ENCODE measurements around the gene AARS1. TPM values are rescaled to one million over a fixed set of nuclear protein-coding genes. Genes with fewer than 3 reads are reported as not detected.

Gene AARS1
- total and polyA plus RNA-seq, 10 of the 15 experiments (the other 5 are each of a cell fraction or from before 2014, with no cell fraction given): 21.5 to 143 (median 96.9) TPM

DNA sequence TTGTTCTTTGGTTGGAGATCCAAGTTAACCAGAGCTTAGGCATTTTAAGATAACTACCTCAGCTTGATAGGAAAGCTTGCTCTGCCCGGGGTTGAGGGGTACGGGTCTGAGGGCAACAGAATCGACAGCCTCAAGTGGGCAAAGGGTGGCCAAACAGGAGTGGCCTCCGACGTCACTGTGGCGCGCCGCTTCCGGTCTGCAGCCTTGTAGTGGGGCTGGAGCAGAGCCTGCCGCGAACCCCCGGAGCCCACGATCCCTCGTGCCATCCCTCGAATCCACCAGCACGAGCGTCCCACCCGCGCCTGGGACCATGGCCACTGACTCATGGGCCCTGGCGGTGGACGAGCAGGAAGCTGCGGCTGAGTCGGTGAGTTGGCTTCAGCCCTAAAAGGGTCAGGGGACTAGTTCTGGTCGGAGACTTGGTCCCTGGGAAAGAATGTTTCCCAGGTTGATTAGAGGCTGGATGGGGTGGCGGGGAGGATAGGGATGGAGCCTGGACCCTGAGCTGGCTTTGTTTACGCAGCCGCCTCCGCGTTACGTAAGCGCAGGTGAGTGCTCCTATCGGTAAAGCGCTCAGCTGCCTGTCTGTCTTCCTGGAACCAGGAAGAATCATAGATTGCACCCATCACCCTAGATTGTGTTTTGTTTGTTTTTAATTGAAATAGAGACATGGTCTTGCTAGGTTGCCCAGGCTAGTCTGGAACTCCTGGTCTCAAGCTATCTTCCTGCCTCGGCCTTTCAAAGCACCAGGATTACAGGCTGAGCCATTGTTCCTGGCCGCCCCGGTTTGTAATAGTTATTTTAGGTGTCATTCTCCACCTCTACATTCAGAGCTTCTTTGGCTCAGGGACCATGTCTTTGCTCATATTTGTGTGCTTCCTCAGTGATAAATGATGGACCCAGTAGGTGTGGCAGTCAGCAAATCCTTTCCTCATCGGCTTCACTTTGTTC lies 10.0 kb upstream of the AARS1 start, which contains the start of gene DDX19B (continued):
- TF ChIP-seq ZBED1 (IDR thresholded peaks at IDR 0.05; ENCODE audit: borderline replicate concordance) (no peak), IKZF2 (IDR thresholded peaks at IDR 0.05) (peak; percentile 42 to 47; a peak in 2 of 4 replicates), CHD2 (IDR thresholded peaks at IDR 0.05; ENCODE audit: borderline replicate concordance, low read depth, low read length) (peak; percentile 56), BCL11A (IDR thresholded peaks at IDR 0.05; ENCODE audit: low read depth, low read length) (no peak), NFXL1 (IDR thresholded peaks at IDR 0.05; ENCODE audit: borderline replicate concordance) (no peak), SREBF1 (IDR thresholded peaks at IDR 0.05; ENCODE audit: low read length) (no peak), CHD4 (IDR thresholded peaks at IDR 0.05) (no peak), LARP7 (IDR thresholded peaks at IDR 0.05) (peak; percentile 39; the same call in 1 of the 2 replicates), JUND (IDR thresholded peaks at IDR 0.05; ENCODE audit: low read depth, low read length) (no peak), ZNF274 (IDR thresholded peaks at IDR 0.05; ENCODE audit: insufficient read depth, insufficient read length) (no peak), BACH1 (IDR thresholded peaks at IDR 0.05; ENCODE audit: borderline replicate concordance) (peak; percentile 79; the same call in 1 of the 2 replicates), ZZZ3 (IDR thresholded peaks at IDR 0.05; ENCODE audit: control insufficient read depth, insufficient read length, low read depth) (no peak)
- TF ChIP-seq, protein P1, sequence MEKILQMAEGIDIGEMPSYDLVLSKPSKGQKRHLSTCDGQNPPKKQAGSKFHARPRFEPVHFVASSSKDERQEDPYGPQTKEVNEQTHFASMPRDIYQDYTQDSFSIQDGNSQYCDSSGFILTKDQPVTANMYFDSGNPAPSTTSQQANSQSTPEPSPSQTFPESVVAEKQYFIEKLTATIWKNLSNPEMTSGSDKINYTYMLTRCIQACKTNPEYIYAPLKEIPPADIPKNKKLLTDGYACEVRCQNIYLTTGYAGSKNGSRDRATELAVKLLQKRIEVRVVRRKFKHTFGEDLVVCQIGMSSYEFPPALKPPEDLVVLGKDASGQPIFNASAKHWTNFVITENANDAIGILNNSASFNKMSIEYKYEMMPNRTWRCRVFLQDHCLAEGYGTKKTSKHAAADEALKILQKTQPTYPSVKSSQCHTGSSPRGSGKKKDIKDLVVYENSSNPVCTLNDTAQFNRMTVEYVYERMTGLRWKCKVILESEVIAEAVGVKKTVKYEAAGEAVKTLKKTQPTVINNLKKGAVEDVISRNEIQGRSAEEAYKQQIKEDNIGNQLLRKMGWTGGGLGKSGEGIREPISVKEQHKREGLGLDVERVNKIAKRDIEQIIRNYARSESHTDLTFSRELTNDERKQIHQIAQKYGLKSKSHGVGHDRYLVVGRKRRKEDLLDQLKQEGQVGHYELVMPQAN (conservative IDR thresholded peaks at IDR 0.05): peak; percentile 85
- TF ChIP-seq, protein P2, sequence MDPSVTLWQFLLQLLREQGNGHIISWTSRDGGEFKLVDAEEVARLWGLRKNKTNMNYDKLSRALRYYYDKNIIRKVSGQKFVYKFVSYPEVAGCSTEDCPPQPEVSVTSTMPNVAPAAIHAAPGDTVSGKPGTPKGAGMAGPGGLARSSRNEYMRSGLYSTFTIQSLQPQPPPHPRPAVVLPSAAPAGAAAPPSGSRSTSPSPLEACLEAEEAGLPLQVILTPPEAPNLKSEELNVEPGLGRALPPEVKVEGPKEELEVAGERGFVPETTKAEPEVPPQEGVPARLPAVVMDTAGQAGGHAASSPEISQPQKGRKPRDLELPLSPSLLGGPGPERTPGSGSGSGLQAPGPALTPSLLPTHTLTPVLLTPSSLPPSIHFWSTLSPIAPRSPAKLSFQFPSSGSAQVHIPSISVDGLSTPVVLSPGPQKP (IDR thresholded peaks at IDR 0.05; ENCODE audit: low read depth, low read length): peak; percentile 97
- TF ChIP-seq, protein P3, sequence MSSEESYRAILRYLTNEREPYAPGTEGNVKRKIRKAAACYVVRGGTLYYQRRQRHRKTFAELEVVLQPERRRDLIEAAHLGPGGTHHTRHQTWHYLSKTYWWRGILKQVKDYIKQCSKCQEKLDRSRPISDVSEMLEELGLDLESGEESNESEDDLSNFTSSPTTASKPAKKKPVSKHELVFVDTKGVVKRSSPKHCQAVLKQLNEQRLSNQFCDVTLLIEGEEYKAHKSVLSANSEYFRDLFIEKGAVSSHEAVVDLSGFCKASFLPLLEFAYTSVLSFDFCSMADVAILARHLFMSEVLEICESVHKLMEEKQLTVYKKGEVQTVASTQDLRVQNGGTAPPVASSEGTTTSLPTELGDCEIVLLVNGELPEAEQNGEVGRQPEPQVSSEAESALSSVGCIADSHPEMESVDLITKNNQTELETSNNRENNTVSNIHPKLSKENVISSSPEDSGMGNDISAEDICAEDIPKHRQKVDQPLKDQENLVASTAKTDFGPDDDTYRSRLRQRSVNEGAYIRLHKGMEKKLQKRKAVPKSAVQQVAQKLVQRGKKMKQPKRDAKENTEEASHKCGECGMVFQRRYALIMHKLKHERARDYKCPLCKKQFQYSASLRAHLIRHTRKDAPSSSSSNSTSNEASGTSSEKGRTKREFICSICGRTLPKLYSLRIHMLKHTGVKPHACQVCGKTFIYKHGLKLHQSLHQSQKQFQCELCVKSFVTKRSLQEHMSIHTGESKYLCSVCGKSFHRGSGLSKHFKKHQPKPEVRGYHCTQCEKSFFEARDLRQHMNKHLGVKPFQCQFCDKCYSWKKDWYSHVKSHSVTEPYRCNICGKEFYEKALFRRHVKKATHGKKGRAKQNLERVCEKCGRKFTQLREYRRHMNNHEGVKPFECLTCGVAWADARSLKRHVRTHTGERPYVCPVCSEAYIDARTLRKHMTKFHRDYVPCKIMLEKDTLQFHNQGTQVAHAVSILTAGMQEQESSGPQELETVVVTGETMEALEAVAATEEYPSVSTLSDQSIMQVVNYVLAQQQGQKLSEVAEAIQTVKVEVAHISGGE (CRISPR knock-in tag; IDR thresholded peaks at IDR 0.05): no peak
- TF ChIP-seq, protein P4, sequence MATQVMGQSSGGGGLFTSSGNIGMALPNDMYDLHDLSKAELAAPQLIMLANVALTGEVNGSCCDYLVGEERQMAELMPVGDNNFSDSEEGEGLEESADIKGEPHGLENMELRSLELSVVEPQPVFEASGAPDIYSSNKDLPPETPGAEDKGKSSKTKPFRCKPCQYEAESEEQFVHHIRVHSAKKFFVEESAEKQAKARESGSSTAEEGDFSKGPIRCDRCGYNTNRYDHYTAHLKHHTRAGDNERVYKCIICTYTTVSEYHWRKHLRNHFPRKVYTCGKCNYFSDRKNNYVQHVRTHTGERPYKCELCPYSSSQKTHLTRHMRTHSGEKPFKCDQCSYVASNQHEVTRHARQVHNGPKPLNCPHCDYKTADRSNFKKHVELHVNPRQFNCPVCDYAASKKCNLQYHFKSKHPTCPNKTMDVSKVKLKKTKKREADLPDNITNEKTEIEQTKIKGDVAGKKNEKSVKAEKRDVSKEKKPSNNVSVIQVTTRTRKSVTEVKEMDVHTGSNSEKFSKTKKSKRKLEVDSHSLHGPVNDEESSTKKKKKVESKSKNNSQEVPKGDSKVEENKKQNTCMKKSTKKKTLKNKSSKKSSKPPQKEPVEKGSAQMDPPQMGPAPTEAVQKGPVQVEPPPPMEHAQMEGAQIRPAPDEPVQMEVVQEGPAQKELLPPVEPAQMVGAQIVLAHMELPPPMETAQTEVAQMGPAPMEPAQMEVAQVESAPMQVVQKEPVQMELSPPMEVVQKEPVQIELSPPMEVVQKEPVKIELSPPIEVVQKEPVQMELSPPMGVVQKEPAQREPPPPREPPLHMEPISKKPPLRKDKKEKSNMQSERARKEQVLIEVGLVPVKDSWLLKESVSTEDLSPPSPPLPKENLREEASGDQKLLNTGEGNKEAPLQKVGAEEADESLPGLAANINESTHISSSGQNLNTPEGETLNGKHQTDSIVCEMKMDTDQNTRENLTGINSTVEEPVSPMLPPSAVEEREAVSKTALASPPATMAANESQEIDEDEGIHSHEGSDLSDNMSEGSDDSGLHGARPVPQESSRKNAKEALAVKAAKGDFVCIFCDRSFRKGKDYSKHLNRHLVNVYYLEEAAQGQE (IDR thresholded peaks at IDR 0.05; ENCODE audit: low read depth, low read length): no peak
- TF ChIP-seq, protein P5, sequence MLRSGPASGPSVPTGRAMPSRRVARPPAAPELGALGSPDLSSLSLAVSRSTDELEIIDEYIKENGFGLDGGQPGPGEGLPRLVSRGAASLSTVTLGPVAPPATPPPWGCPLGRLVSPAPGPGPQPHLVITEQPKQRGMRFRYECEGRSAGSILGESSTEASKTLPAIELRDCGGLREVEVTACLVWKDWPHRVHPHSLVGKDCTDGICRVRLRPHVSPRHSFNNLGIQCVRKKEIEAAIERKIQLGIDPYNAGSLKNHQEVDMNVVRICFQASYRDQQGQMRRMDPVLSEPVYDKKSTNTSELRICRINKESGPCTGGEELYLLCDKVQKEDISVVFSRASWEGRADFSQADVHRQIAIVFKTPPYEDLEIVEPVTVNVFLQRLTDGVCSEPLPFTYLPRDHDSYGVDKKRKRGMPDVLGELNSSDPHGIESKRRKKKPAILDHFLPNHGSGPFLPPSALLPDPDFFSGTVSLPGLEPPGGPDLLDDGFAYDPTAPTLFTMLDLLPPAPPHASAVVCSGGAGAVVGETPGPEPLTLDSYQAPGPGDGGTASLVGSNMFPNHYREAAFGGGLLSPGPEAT (IDR thresholded peaks at IDR 0.05; ENCODE audit: low read depth): 0 out of 2 replicates have a peak, but pooled peaks have one; percentile 69
